ENCODE data around the gene EID3.
"Not testable (repeated sequence)": the region's sequence is repeated elsewhere in the genome, so short reads cannot be mapped to it uniquely, and the experiment has no call there.

The EID3 gene

GRCh38 chr12:104303538-104304151 is at the start of gene EID3:
Gene EID3, plus strand, starts transcription at chr12:104303739. Its CDS starts 196 bp downstream, at chr12:104303935.
- DNase-seq = peak; percentile 81

GRCh38 chr12:104257913-104258472 is 45.5 kb upstream of the EID3 start:
- DNase-seq = no peak

GRCh38 chr12:104258476-104259067 is 45.0 kb upstream of the EID3 start:
- peak; percentile 10 for DNase-seq

- no peak for DNase-seq
Observed at GRCh38 chr12:104263026-104263425, 40.5 kb upstream of the EID3 start.

- peak; percentile 88 for DNase-seq
Observed at GRCh38 chr12:104263580-104264358, 39.8 kb upstream of the EID3 start.

- not testable (repeated sequence) for DNase-seq
Observed at GRCh38 chr12:104265436-104265835, 38.1 kb upstream of the EID3 start.

GRCh38 chr12:104272938-104273337 is 30.6 kb upstream of the EID3 start:
- no peak for DNase-seq

- no peak for DNase-seq
Observed at GRCh38 chr12:104273503-104273902, 30.0 kb upstream of the EID3 start.

GRCh38 chr12:104274811-104275210 is 28.7 kb upstream of the EID3 start:
- DNase-seq = no peak

- no peak for DNase-seq
Observed at GRCh38 chr12:104275689-104276088, 27.9 kb upstream of the EID3 start.

- DNase-seq = no peak
Observed at GRCh38 chr12:104276273-104277131, 27.0 kb upstream of the EID3 start.

- no peak for DNase-seq
Observed at GRCh38 chr12:104279164-104279563, 24.4 kb upstream of the EID3 start.

- DNase-seq = no peak
Observed at GRCh38 chr12:104280111-104280510, 23.4 kb upstream of the EID3 start.

GRCh38 chr12:104280717-104281458 is 22.7 kb upstream of the EID3 start:
- peak; percentile 97 for DNase-seq

- DNase-seq = no peak
Observed at GRCh38 chr12:104281636-104282035, 21.9 kb upstream of the EID3 start.

- peak; percentile 66 for DNase-seq
Observed at GRCh38 chr12:104282109-104282508, 21.4 kb upstream of the EID3 start.

GRCh38 chr12:104285740-104286515 is 17.6 kb upstream of the EID3 start:
- no peak for DNase-seq

- peak; percentile 98 for DNase-seq
Observed at GRCh38 chr12:104286516-104287482, 16.7 kb upstream of the EID3 start.

GRCh38 chr12:104288635-104289274 is 14.8 kb upstream of the EID3 start:
- peak; percentile 73 for DNase-seq

Measured in fibroblast of skin of right quadriceps (primary cell).